HepG2 (cell line): Measurements from ENCODE around the gene BICDL1. TPM values are rescaled to one million over a fixed set of nuclear protein-coding genes. Genes with fewer than 3 reads are reported as not detected.

ENCODE experiments used
- ATAC-seq: fragments of 200-7000 bp; cut with Tn5 transposase; 3 replicates; pipeline ENCODE4 v1.9.1; 2020; ENCODE audit warnings: mild to moderate bottlenecking, moderate library complexity
- BruUV-seq: library from RNA; stranded (reverse); fragments of 400-500 nt; replicated peaks from 2 replicates; lab custom pipeline; 2021; lab: Mats Ljungman, UMichigan
- CTCF ChIA-PET: fragments of 300-600 bp; formaldehyde crosslinking; extraction: SDS; loops from one replicate; lab custom pipeline; 2021; ENCODE audit warnings: low total read pairs, inconsistent platforms, low intra/inter-chr PET ratio; lab: Yijun Ruan, JAX
- POLR2A ChIA-PET: fragments of 350-600 bp; sonication (Branson Sonifier 250); formaldehyde crosslinking; loops from one replicate; lab custom pipeline; 2020; ENCODE audit warnings: antibody characterized with exemption, inconsistent platforms; lab: Yijun Ruan, JAX
- DNase-seq: peaks from one replicate; pipeline ENCODE4 v3.0.0-alpha.2; 2015; ENCODE audit warnings: low spot score
- FAIRE-seq: peaks from 3 replicates; lab custom pipeline; 2011; peaks lifted over from hg19 to GRCh38; lab: Jason Lieb, UNC
- H2AFZ ChIP-seq: one replicate; pipeline ENCODE4 v1.6.1; 2011; ENCODE audit warnings: low read length, inconsistent platforms
- H3K27ac ChIP-seq: fragments of 300-600 bp; 3 replicates; pipeline ENCODE4 v1.8.0; 2011; ENCODE audit warnings: mixed run types, mild to moderate bottlenecking, mixed read lengths, low read length, inconsistent platforms; ENCODE audit not compliant: insufficient read depth; ENCODE audit errors: extremely low read length
- H3K27me3 ChIP-seq, 2 experiments: fragments of 200-600 bp in 1 of 2; 2 replicates in 1 of 2; 3 replicates in 1 of 2; pipeline versions ENCODE4 v1.6.0 to v1.8.0; 2011; ENCODE audit warnings: low read length in 2 of 2, mild to moderate bottlenecking in 2 of 2, moderate library complexity in 2 of 2, inconsistent platforms in 1 of 2; ENCODE audit not compliant: insufficient read depth in 2 of 2, control insufficient read depth in 1 of 2
- H3K36me3 ChIP-seq, 2 experiments: fragments of 200-600 bp in 1 of 2; replicated peaks in 1 of 2; 2 replicates in 1 of 2; 3 replicates in 1 of 2; pipeline versions ENCODE4 v1.5.1 to v1.8.0; 2011; ENCODE audit warnings: low read length in 2 of 2, inconsistent platforms in 1 of 2; ENCODE audit not compliant: insufficient read depth in 2 of 2, control insufficient read depth in 1 of 2
- H3K4me1 ChIP-seq: 2 replicates; pipeline ENCODE4 v1.5.1; 2012; ENCODE audit warnings: low read length, inconsistent platforms; ENCODE audit not compliant: insufficient read depth
- H3K4me2 ChIP-seq: 2 replicates; pipeline ENCODE4 v1.6.0; 2011; ENCODE audit warnings: low read depth, low read length, inconsistent platforms
- H3K4me3 ChIP-seq, 3 experiments: fragments of 200-600 bp in 1 of 3; sonication (generic), shearing (Covaris generic) in 1 of 3; replicated peaks in 1 of 3; 2 replicates each; pipeline ENCODE4 v1.5.1; 2011 to 2016; ENCODE audit warnings: low read length in 3 of 3, inconsistent platforms in 2 of 3, low read depth in 2 of 3, mild to moderate bottlenecking in 2 of 3, control low read depth in 1 of 3, mixed read lengths in 1 of 3; ENCODE audit not compliant: insufficient read depth in 1 of 3
- H3K79me2 ChIP-seq: one replicate; pipeline ENCODE4 v1.6.1; 2011; ENCODE audit warnings: low read length, inconsistent platforms; ENCODE audit not compliant: insufficient read depth
- H3K9ac ChIP-seq: 2 replicates; pipeline ENCODE4 v1.6.0; 2011; ENCODE audit warnings: mild to moderate bottlenecking, low read depth, low read length, inconsistent platforms; ENCODE audit not compliant: insufficient read depth
- H3K9me3 ChIP-seq: 2 replicates; pipeline ENCODE4 v1.5.1; 2012; ENCODE audit warnings: mild to moderate bottlenecking, low read length
- H4K20me1 ChIP-seq: 2 replicates; pipeline ENCODE4 v1.6.0; 2011; ENCODE audit warnings: inconsistent platforms, mild to moderate bottlenecking, low read length, moderate library complexity; ENCODE audit not compliant: insufficient read depth
- HNRNPLL ChIP-seq: fragments of 200-400 bp; formaldehyde crosslinking; IDR thresholded peaks from 2 replicates; pipeline ENCODE4 v1.6.1; 2017; ENCODE audit warnings: mild to moderate bottlenecking, low read depth, low read length; ENCODE audit not compliant: poor library complexity, severe bottlenecking
- IRF1 ChIP-seq: sonication (generic); formaldehyde crosslinking; IDR thresholded peaks from 2 replicates; pipeline ENCODE4 v1.4.0; 2020; ENCODE audit warnings: low read depth, mild to moderate bottlenecking, missing genetic modification reagents
- PREB ChIP-seq: sonication (generic); formaldehyde crosslinking; IDR thresholded peaks from 2 replicates; pipeline ENCODE4 v1.4.0; 2020; ENCODE audit warnings: missing genetic modification reagents
- SALL2 ChIP-seq: sonication (generic); formaldehyde crosslinking; IDR thresholded peaks from 2 replicates; pipeline ENCODE4 v1.8.1; 2023; ENCODE audit warnings: mild to moderate bottlenecking, missing genetic modification reagents, inconsistent platforms
- ZFP82 ChIP-seq: sonication (generic); formaldehyde crosslinking; IDR thresholded peaks from 2 replicates; pipeline ENCODE4 v1.5.1; 2020; ENCODE audit warnings: mild to moderate bottlenecking, missing genetic modification reagents, borderline replicate concordance
- ZMAT3 ChIP-seq: sonication (generic); formaldehyde crosslinking; conservative IDR thresholded peaks from 2 replicates; pipeline ENCODE4 v1.7.0; 2021; ENCODE audit warnings: missing genetic modification reagents
- ZNF607 ChIP-seq: sonication (generic); formaldehyde crosslinking; IDR thresholded peaks from 2 replicates; pipeline ENCODE4 v1.5.1; 2020; ENCODE audit warnings: missing genetic modification reagents, mild to moderate bottlenecking, borderline replicate concordance
- WGBS: methylation state at CpG from one replicate; pipeline ENCODE4 v1.1.6; 2017; ENCODE audit warnings: low lambda C conversion rate; 5-methylcytosine and 5-hydroxymethylcytosine counted together
- in situ Hi-C: cut with HindIII; loops from 2 replicates; pipeline ENCODE4 v1.10.0; 2017; ENCODE audit warnings: low pct_unique_long_range_greater_than_20kb; ENCODE audit not compliant: extremely low pct_ligation_motif_present
- intact Hi-C: fragments of 100-400 bp; cut with micrococcal nuclease; formaldehyde crosslinking; loops from one replicate; pipeline ENCODE4 v1.10.0; 2022; ENCODE audit not compliant: unreplicated experiment
- polyA plus RNA-seq, 8 experiments: library from polyadenylated mRNA; depleted of rRNA in 3 of 8; stranded (reverse) in 7 of 8; unstranded in 1 of 8; fragments of >200 nt; fragmentation: Illumina TruSeq in 4 of 8; extraction: Trizol in 4 of 8; gene quantifications; 2 replicates each; pipeline versions ENCODE4 v1.2.1 to v1.2.3, GENCODE V29; 2011 to 2016; ENCODE audit warnings: low read depth in 4 of 8, missing spikeins in 1 of 8, mixed read lengths in 1 of 8; ENCODE audit not compliant: insufficient read depth in 1 of 8
- total RNA-seq, 5 experiments: library from RNA; depleted of rRNA; stranded (reverse); fragments of >200 nt; fragmentation: Illumina TruSeq; extraction: Trizol; gene quantifications; 2 replicates each; pipeline ENCODE4 v1.2.3, GENCODE V29; 2016; ENCODE audit warnings: low read depth in 1 of 5
- TF ChIP-seq, protein P1 (sequence below): IDR thresholded peaks from 2 replicates; pipeline ENCODE4 v1.6.1; 2016

The BICDL1 gene
- total and polyA plus RNA-seq, 2 of the 13 experiments (the other 11 are each of a cell fraction or from before 2014, with no cell fraction given): 3.6 to 9.7 TPM

DNA sequence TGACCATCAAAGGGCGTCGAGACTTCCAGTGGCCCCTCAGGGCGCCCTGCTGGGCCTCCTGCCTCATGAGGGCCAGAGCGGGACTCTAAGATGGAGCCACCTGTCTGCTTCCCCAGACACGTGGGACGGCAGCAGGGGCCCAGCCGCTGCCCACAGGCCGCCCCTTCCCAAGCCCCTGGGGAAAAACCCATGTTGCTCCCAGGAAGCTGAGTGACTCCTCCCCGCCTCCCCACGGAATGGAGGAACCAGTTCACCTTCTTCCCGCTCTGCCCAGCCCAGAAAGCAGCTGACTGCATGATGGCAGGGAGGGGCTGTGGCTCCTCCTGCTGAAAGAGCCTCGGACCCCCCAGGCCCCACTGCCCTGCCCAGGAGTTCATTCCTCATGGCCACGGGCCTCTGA, 112.6 kb downstream of the BICDL1 start:
- in situ Hi-C loops (no loop called here), intact Hi-C loops (no loop called here)
- no TSS peak for BruUV-seq
- no peak for TF ChIP-seq ZFP82
- no peak for TF ChIP-seq HNRNPLL
- TF ChIP-seq ZNF607 (CRISPR knock-in tag): no peak
- no peak for TF ChIP-seq PREB
- no peak for TF ChIP-seq IRF1 (CRISPR knock-in tag)
- TF ChIP-seq, protein P1, sequence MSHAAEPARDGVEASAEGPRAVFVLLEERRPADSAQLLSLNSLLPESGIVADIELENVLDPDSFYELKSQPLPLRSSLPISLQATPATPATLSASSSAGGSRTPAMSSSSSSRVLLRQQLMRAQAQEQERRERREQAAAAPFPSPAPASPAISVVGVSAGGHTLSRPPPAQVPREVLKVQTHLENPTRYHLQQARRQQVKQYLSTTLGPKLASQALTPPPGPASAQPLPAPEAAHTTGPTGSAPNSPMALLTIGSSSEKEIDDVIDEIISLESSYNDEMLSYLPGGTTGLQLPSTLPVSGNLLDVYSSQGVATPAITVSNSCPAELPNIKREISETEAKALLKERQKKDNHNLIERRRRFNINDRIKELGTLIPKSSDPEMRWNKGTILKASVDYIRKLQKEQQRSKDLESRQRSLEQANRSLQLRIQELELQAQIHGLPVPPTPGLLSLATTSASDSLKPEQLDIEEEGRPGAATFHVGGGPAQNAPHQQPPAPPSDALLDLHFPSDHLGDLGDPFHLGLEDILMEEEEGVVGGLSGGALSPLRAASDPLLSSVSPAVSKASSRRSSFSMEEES: no peak
- no peak for TF ChIP-seq ZMAT3 (CRISPR knock-in tag)
- TF ChIP-seq SALL2 (CRISPR knock-in tag): no peak
- Histone ChIP-seq H3K4me2 (no peak overlapping the region), H3K4me1 (no peaks in the 10 kb centered on the region), H3K4me3 (no peak overlapping the region), H4K20me1 (peaks cover 12% of the 10 kb centered on the region; the same call in 1 of the 2 replicates), H3K9ac (no peak overlapping the region), H3K36me3 (peaks cover 29 to 67% of the 10 kb centered on the region in 2 experiments; a peak in 4 of 5 replicates), H3K27ac (no peak overlapping the region), H3K79me2 (peaks cover 22% of the 10 kb centered on the region), H3K27me3 (no peaks in the 10 kb centered on the region), H2AFZ (no peak overlapping the region), H3K9me3 (no peaks in the 10 kb centered on the region)
- WGBS: 97% methylated on average over 11 of the region's 13 CpGs
- no peak for FAIRE-seq
- ChIA-PET POLR2A (no interaction called here), CTCF (no interaction called here)
- ATAC-seq: no peak
- DNase-seq: no peak
